CD4-positive, alpha-beta T cell treated with Interleukin-15 for 1 hour (primary cell): ENCODE measurements around the gene MEGF11.

ENCODE experiments used
- DNase-seq: peaks from one replicate; pipeline ENCODE4 v3.0.0-alpha.2; 2020

The MEGF11 gene

GRCh38 chr15:66253418-66254088 lies at the start of gene MEGF11:
MEGF11 (minus strand) TSS chr15:66253750; CDS start chr15:66128403, 125,347 bp downstream.
- no peak for DNase-seq

DNA sequence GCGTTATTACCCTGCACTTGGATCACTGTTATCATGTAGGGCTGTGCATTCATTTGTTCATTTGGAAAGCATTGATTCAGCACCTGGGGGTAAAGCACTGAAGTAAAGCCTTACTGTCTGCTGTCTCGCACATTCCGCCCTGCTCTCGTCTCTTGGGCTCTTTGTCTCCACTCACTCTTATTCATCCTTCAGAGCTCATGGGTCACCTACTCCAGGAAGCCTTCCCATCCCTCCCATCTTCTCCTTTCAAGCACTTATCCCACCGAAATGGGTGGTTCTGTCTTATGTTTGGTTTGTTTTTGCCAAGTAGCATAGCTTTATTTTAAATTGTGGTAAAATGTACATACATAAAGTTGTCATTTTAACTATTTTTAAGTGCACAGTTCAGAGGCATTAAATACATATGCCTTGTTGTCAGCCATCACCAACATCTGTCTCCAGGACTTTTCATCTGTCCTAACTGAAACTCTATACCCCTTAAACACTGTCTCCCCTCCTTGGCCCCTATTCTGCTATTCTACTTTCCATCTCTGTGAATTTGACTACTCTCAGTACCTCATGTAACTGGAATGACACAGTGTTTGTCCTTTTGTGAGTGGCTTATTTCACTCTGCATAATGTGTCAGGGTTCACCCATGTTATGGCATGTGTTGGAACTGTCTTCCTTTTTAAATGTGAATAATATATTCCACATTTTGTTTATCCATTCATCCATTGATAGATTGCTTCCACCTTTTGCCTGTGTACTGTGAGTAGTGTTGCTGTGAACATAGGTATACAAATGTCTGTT lies 49.1 kb upstream of the MEGF11 start:
- DNase-seq, result no peak

DNA sequence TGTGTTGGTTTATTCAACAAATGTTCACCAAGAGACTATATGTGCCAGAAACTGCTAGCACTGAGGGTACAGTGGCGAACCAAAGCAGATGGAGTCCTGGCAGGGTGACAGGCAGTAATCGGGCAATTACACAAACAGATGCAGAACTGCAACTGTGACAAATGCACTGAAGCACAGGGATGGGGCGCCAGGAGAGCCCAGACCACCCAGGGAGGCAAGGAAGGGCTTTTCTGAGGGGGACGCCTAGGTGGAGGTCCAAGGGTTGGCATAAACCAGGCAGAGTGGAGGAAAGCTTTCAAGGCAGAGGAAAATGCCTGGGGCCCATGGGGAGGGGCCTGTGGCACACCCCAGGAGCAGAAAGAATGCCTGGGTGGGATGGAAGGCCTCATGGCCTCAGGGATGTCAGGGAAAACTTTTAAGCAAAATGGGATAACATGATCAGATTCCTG lies 45.3 kb upstream of the MEGF11 start:
- DNase-seq, result no peak

- DNase-seq, result no peak
Observed at GRCh38 chr15:66296186-66296585, 42.6 kb upstream of the MEGF11 start.

- no peak for DNase-seq
Observed at GRCh38 chr15:66294932-66295235, 41.3 kb upstream of the MEGF11 start.

DNA sequence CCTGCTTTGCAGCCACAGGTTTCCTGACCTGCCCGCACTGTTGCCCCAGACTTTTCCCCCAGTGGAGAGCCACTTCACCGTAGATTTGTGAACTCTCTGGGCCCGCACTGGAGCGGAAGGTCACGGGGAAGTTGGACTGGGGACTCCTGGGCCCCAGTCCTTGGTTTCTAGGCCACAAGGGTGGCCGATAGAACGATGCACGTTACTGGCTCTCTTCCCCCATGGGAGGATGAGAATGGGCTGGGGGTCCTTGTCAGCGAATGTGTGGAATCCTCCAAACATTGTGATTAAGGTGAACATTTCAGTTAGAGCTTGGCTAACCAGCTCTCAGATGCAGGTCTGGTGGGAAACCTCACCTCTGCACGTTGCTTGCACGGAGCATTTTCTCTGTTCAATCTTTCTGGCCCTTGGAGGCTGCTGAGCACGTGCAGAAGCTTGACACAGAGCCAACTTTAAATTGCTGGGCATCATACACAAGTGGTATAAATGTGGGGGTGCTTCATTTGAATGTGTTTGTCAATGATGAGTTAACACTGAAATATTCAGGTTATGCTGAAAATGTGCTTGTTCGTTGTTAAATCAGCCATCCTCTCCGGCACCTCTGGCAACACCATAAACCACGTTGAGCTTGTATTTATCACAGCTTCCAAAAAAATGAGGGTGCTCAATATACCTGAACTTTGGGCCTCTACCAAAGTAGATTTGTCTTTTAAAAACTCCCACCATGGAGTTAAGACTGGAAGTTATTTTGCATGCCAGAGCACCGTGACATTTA lies 40.8 kb upstream of the MEGF11 start:
- DNase-seq, result no peak

DNA sequence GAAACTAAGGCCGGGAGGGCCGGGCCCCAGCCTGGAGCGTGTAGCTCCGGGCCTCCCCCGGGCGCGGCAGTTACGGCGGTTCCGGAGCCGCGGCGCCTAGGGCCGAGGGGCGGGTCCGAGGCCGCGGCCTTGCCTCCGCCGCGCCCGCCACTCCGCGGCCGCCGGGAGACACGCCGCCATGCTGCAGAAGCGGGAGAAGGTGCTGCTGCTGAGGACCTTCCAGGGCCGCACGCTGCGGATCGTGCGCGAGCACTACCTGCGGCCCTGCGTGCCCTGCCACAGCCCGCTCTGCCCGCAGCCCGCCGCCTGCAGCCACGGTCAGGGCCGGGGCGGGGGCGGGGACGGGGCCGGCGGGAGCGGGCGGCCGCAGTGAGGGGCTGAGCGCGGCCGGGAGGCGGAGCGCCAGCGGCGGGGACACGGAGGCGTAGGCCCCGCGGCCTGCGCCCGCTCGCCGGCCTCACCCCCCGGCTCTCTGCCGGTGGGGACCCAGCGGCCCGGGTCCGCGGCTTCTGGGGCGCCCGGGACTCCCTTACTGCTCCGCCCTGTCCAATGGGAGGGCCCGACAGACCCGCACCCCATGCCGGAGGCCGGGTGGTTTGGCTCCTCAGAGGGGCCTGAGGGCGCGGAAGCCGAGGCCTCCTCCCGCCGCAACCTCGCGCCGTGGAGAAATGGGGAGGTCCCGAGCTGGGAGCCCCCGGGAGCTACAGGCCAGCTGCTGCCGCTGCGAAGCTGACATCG lies 40.0 kb upstream of the MEGF11 start, which contains the start of gene DIS3L:
Gene DIS3L, plus strand, starts transcription at position 150 of the 738 bp plus-strand sequence. Its CDS starts 29 bp downstream, at position 179.
- DNase-seq, result peak; percentile 70

GRCh38 chr15:66292571-66293418 lies 39.2 kb upstream of the MEGF11 start:
- DNase-seq, result no peak

DNA sequence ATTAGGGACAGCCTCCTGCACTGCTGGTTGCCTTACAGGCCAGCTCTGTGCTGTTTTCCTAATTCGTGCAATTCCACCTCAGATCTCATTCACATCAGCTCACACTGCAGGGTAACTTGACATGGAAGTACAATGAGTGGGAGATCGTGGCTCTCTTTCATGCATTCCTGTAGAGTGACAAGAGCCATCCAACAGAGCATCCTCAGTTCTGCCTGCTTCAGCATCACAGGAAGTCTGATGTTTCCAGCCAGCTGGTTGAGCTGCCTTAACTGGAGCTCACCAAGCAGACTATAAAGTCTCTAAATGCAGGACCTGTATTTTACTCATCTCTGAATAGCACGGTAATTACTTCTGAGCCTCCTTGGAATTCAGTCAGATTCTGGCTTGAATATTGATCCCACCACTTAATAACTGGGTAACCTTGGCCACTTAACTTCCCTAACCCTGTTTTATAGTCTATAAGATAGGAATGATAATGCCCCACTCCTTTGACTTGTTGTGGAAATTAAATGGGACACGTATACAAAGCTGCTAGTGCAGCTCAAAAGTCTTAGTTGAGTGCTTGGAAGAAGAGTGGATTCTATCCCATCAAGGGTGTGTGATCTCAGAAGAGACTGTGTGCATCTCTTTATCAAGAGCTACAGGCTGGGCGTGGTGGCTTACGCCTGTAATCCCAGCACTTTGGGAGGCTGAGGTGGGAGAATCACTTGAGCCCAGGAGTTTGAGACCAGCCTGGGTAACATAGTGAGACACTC lies 38.4 kb upstream of the MEGF11 start:
- no peak for DNase-seq

- DNase-seq, result no peak
Observed at GRCh38 chr15:66290518-66290917, 37.0 kb upstream of the MEGF11 start.

DNA sequence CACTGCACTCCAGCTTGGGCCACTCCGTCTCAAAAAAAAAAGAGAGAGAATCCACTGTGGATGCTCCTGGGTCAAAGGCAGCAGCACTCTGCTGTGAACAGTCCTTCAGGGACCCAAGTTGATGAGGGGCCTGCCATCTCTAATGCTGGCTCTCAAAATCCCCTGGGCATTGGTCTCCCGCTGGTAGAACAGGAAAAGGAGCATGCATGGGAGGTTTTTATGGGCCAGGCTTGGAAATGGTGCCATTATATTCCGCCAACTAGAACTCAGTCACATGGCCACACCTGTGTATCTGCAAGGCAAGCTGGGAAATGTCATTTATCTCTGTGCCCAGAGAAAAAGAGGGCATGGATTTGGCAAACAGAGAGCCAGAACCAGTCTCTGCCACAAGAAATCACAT lies 36.5 kb upstream of the MEGF11 start:
- DNase-seq, result no peak

DNA sequence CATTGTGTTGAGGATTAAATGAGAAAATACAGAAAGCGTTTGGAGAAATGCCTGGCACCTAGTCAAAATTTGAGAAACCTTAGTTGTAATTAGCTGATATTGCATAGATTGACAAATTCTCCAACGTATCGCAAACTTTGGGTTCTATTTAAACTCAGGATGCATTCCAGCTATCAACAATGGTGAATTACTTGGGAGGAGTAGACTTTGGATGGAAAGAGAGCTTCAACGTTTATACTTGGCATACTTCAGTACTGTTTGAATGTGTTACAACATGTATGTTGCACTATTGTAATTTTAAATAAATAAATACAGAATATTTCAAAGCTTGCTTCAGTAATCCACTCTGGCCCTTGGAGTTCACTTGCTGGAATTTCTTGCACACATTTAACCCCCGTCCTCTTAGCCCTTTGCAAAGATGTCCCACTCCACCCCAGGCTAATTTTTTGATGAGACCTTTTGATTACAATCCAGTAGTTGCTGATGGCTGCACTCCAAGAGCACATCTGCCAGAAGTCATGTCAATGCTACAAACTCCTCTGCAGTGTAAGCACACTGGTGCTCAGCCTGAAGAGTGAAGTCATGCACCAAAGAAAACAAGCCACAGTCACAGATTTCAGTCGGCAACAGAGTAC lies 35.1 kb upstream of the MEGF11 start:
- no peak for DNase-seq

DNA sequence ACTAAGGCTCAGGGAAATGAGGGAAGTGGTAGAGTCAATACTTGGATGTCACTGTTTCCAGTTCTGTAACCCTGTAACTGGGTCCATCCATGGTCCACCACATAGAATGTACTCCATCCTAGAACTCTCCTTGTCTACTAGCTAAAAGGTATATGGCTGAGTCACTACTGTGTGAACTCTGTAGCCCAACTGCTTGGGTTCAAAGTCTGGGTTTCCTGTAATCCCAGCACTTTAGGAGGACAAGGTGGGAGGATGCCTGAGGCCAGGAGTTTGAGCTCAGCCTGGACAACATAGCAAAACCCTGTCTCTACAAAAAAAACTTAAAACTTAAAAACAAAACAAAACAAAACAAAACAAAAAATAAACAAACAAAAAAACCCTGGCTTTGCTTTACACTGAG lies 34.5 kb upstream of the MEGF11 start:
- no peak for DNase-seq

DNA sequence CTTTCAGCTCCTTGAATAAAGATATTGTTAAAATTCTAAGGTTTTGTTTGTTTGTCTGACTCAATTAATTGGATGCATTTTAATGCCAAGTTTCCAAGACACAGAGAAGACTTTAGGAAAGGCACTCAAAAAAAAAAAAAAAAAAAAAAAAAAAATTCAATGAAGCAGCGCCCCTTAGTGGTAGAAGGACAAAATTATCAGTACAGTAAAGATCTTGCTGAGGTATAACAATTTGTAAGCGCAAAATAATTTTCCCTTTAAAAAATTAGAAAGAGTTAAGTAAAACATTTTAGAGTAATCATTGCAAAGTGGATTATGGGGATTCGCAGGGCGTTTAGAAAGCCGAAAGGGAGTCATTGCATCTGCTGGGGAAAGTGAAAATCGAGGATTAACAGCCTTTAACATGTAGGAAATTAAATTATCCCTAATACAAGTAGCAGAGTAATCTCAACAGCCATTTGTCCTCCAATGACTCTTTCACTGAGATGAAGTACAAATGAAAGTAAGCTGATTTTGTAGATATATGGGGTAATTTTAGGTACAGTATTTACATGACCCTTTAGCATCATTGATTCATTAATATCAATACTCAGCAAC lies 34.0 kb upstream of the MEGF11 start:
- no peak for DNase-seq

DNA sequence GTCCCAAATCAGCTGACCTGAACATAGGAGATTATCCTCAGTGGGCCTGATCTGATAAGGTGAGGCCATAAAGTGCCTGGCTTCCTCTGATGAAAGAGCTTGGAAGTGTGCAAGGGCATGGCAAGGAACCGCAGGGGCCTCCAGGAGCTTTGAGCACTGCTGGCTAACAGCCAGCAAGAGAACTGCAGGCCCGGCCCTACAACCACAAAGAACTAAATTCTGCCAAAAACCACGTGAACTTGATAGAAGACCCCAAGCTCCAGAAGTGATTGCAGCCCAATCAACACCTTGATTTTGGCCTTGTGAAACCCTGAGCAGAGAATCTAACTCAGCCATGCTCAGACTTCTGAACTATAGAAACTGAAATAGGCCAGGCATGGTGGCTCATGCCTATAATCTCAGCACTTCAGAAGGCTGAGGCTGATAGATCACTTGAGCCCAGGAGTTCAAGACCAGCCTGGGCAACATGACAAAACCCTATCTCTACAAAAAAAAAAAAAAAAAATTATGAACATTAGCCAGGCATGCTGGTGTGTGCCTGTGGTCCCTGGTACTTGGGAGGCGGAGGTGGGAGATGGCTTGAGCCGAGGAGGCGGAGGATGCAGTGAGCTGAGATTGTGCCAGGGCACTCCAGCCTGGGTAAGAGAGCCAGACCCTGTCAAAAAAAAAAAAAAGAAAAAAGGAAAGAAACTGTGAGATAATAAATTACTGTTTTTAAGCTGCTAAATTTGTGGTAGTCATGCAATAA lies 32.2 kb upstream of the MEGF11 start:
- DNase-seq, result no peak

DNA sequence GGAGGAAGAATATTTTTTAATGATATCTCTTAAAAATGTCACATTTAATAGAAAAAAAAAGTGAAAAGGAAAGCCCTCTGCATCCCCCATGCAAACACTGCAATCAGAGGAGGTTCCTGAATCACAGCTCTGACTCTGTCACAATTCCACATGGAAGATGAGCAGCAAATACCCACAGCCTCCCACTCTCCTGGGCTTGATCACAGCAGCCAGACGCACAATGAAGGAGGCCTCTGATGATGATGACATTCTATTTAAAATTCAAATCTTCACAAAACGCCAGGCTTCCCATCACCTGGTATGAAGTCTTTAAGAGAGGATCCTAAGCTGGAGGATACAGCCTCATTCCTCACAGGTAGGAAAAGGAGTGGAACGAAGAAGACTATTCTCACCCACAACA lies 30.7 kb upstream of the MEGF11 start:
- no peak for DNase-seq

- no peak for DNase-seq
Observed at GRCh38 chr15:66278671-66279070, 25.1 kb upstream of the MEGF11 start.

DNA sequence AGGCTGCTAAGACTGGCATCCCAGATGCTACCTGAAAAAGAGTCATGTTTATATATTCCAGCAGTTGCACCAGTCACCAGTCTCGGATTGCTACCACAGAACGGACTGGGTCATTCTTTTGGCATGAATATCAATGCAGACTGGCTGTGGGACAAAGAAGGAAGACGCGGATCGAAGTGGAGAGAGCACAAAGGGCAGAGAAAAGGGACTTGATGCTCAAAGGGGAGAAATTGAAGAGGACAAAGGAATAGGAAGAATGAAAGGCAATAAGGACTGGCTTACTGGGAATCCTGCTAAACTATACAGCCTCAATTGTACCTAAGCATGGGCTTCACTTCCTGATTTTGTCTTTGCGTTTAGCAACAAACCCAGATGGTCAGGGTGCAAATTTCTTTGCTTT lies 24.5 kb upstream of the MEGF11 start:
- no peak for DNase-seq

DNA sequence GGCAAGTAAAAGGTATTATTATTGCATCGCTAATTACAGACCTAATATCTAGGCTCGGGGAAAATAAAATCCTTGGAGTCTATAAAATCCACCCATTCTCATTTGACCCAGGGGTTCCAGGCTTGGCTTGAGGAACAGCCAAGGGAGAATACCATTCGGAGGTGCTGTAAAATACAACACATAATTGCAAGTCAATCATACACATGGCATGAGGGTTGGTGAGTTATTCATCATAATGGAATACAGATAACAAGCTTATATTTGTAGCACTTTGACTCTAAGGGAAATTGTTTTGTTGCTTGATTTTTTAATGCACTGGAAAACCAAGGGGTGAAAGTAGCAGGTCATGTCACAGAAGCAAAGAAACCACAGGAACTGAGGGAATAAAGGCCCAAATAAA lies 23.0 kb upstream of the MEGF11 start:
- no peak for DNase-seq

- no peak for DNase-seq
Observed at GRCh38 chr15:66275352-66275751, 21.8 kb upstream of the MEGF11 start.
